H1 (cell line): ENCODE results near the gene DAND5. TPM values are rescaled to one million over a fixed set of nuclear protein-coding genes. Genes with fewer than 3 reads are reported as not detected.

Experiments
- CTCF ChIA-PET: fragments of 300-600 bp; sonication (Branson Sonifier 250); formaldehyde crosslinking; loops from one replicate; lab custom pipeline; 2021; ENCODE audit not compliant: partially characterized antibody; lab: Charles Lee
- POLR2A ChIA-PET: fragments of 300-600 bp; sonication (Branson Sonifier 250); formaldehyde crosslinking; loops from one replicate; lab custom pipeline; 2021; ENCODE audit warnings: inconsistent platforms; ENCODE audit not compliant: partially characterized antibody; lab: Charles Lee
- DNase-seq, 2 experiments: peaks; one replicate each; pipeline versions ENCODE4 v3.0.0 to v3.0.0-alpha.2; 2010 to 2022; ENCODE audit warnings: low spot score in 2 of 2, low read depth in 1 of 2, mixed read lengths in 1 of 2
- FAIRE-seq: peaks from 2 replicates; lab custom pipeline; 2011; peaks lifted over from hg19 to GRCh38; lab: Jason Lieb, UNC
- H2AFZ ChIP-seq: 2 replicates; pipeline ENCODE4 v1.8.1; 2012; ENCODE audit warnings: low read length, inconsistent platforms
- H2AK5ac ChIP-seq: 2 replicates; pipeline ENCODE4 v1.6.1; 2013; ENCODE audit warnings: low read depth, low read length
- H2BK120ac ChIP-seq: replicated peaks from 2 replicates; pipeline ENCODE3; 2013; ENCODE audit warnings: low read depth, low read length, inconsistent platforms
- H2BK12ac ChIP-seq: 2 replicates; pipeline ENCODE4 v1.6.1; 2013; ENCODE audit warnings: low read depth, low read length
- H2BK15ac ChIP-seq: 2 replicates; pipeline ENCODE4 v1.6.1; 2013; ENCODE audit warnings: low read length
- H2BK20ac ChIP-seq: 2 replicates; pipeline ENCODE4 v1.6.1; 2013; ENCODE audit warnings: low read length
- H2BK5ac ChIP-seq: 2 replicates; pipeline ENCODE4 v1.6.1; 2013; ENCODE audit warnings: low read depth, low read length
- H3K14ac ChIP-seq: 2 replicates; pipeline ENCODE4 v1.6.1; 2013; ENCODE audit warnings: inconsistent platforms; ENCODE audit not compliant: insufficient read length
- H3K18ac ChIP-seq: 2 replicates; pipeline ENCODE4 v1.6.1; 2013; ENCODE audit warnings: low read length; ENCODE audit errors: extremely low read depth
- H3K23ac ChIP-seq: 2 replicates; pipeline ENCODE4 v1.6.1; 2013; ENCODE audit warnings: inconsistent platforms; ENCODE audit not compliant: insufficient read length
- H3K23me2 ChIP-seq: 2 replicates; pipeline ENCODE4 v1.6.1; 2013; ENCODE audit warnings: low read depth, low read length
- H3K27ac ChIP-seq: 2 replicates; pipeline ENCODE4 v1.6.1; 2011; ENCODE audit warnings: low read depth, low read length, inconsistent platforms
- H3K27me3 ChIP-seq, 4 experiments: replicated peaks in 1 of 4; 1 replicate in 1 of 4; 2 replicates in 3 of 4; pipeline versions ENCODE4 v1.6.1 to v1.8.1; 2011 to 2013; ENCODE audit warnings: low read length in 3 of 4, mild to moderate bottlenecking in 3 of 4, inconsistent platforms in 2 of 4, mixed read lengths in 2 of 4, moderate library complexity in 1 of 4; ENCODE audit not compliant: control insufficient read depth in 3 of 4, insufficient read depth in 3 of 4; ENCODE audit errors: extremely low read depth in 1 of 4
- H3K36me3 ChIP-seq, 4 experiments: 2 replicates each; pipeline versions ENCODE4 v1.6.1 to v1.8.1; 2011 to 2013; ENCODE audit warnings: mild to moderate bottlenecking in 4 of 4, low read length in 3 of 4, moderate library complexity in 2 of 4, control low read depth in 1 of 4, inconsistent platforms in 1 of 4; ENCODE audit not compliant: insufficient read depth in 4 of 4, control insufficient read depth in 2 of 4
- H3K4ac ChIP-seq: replicated peaks from 2 replicates; pipeline ENCODE3; 2013; ENCODE audit warnings: low read length, low read depth, mixed read lengths, inconsistent platforms; ENCODE audit not compliant: insufficient read length
- H3K4me1 ChIP-seq, 4 experiments: replicated peaks in 1 of 4; 1 replicate in 1 of 4; 2 replicates in 3 of 4; pipeline versions ENCODE4 v1.6.1 to v1.8.1; 2011 to 2013; ENCODE audit warnings: low read length in 3 of 4, inconsistent platforms in 2 of 4, mixed read lengths in 1 of 4; ENCODE audit not compliant: insufficient read depth in 4 of 4, control insufficient read depth in 3 of 4
- H3K4me2 ChIP-seq, 2 experiments: 2 replicates each; pipeline versions ENCODE4 v1.6.1 to v1.8.1; 2011 to 2013; ENCODE audit warnings: low read depth in 2 of 2, low read length in 2 of 2, control low read depth in 1 of 2, inconsistent platforms in 1 of 2, mild to moderate bottlenecking in 1 of 2; ENCODE audit not compliant: insufficient read depth in 1 of 2
- H3K4me3 ChIP-seq, 4 experiments: fragments of 200-600, 300-600 bp in 1 of 4; sonication (generic), shearing (Covaris generic), sonication (Bioruptor Twin) in 1 of 4; 2 replicates each; pipeline versions ENCODE4 v1.5.1 to v1.8.1; 2011 to 2016; ENCODE audit warnings: low read length in 4 of 4, low read depth in 3 of 4, control low read depth in 2 of 4, inconsistent platforms in 2 of 4, mild to moderate bottlenecking in 2 of 4, mixed read lengths in 1 of 4, moderate library complexity in 1 of 4; ENCODE audit not compliant: insufficient read depth in 2 of 4; ENCODE audit errors: extremely low read depth in 1 of 4
- H3K56ac ChIP-seq: replicated peaks from 2 replicates; pipeline ENCODE3; 2013; ENCODE audit warnings: low read depth, mild to moderate bottlenecking, mixed read lengths, low read length, inconsistent platforms; ENCODE audit not compliant: insufficient read length
- H3K79me1 ChIP-seq: 2 replicates; pipeline ENCODE4 v1.6.1; 2013; ENCODE audit warnings: low read depth, low read length, control low read depth
- H3K79me2 ChIP-seq, 2 experiments: 2 replicates each; pipeline versions ENCODE4 v1.6.1 to v1.8.1; 2012 to 2013; ENCODE audit warnings: low read length in 2 of 2, mild to moderate bottlenecking in 2 of 2, inconsistent platforms in 1 of 2; ENCODE audit not compliant: insufficient read depth in 2 of 2, control insufficient read depth in 1 of 2
- H3K9ac ChIP-seq, 4 experiments: replicated peaks in 1 of 4; 1 replicate in 1 of 4; 2 replicates in 3 of 4; pipeline versions ENCODE4 v1.6.1 to v1.8.1; 2011 to 2013; ENCODE audit warnings: low read depth in 3 of 4, low read length in 3 of 4, control low read depth in 2 of 4, mild to moderate bottlenecking in 2 of 4, moderate library complexity in 2 of 4, inconsistent platforms in 1 of 4; ENCODE audit errors: extremely low read depth in 1 of 4
- H3K9me3 ChIP-seq, 2 experiments: 2 replicates each; pipeline versions ENCODE4 v1.6.1 to v1.8.1; 2012 to 2013; ENCODE audit warnings: mild to moderate bottlenecking in 2 of 2, moderate library complexity in 2 of 2, control low read depth in 1 of 2, inconsistent platforms in 1 of 2, low read depth in 1 of 2, low read length in 1 of 2, mixed read lengths in 1 of 2; ENCODE audit not compliant: insufficient read depth in 2 of 2
- H4K20me1 ChIP-seq, 2 experiments: replicated peaks in 1 of 2; 2 replicates each; pipeline versions ENCODE3 to v1.8.1; 2011 to 2013; ENCODE audit warnings: inconsistent platforms in 2 of 2, low read length in 2 of 2, mild to moderate bottlenecking in 1 of 2; ENCODE audit not compliant: insufficient read depth in 2 of 2, control insufficient read depth in 1 of 2
- H4K5ac ChIP-seq: 2 replicates; pipeline ENCODE4 v1.6.1; 2013; ENCODE audit warnings: low read length, low read depth, mixed read lengths, inconsistent platforms; ENCODE audit not compliant: insufficient read length
- H4K8ac ChIP-seq: 2 replicates; pipeline ENCODE4 v1.8.0; 2013; ENCODE audit warnings: mild to moderate bottlenecking, moderate library complexity, low read length, inconsistent platforms; ENCODE audit not compliant: insufficient read depth; ENCODE audit errors: extremely low read depth
- H4K91ac ChIP-seq: replicated peaks from 2 replicates; pipeline ENCODE3; 2013; ENCODE audit warnings: low read length, mixed read lengths, inconsistent platforms; ENCODE audit not compliant: insufficient read length
- CHD1 ChIP-seq: IDR thresholded peaks from 2 replicates; pipeline ENCODE4 v1.6.1; 2012; ENCODE audit warnings: low read depth, low read length, improper control_type of control experiment
- POLR2A ChIP-seq, 2 experiments: IDR thresholded peaks; 1 replicate in 1 of 2; 2 replicates in 1 of 2; pipeline ENCODE4 v1.6.1; 2011; ENCODE audit warnings: low read depth in 2 of 2, low read length in 2 of 2, mild to moderate bottlenecking in 2 of 2; ENCODE audit errors: control extremely low read depth in 1 of 2
- POLR2AphosphoS5 ChIP-seq: IDR thresholded peaks from 2 replicates; pipeline ENCODE4 v1.6.1; 2011; ENCODE audit warnings: low read depth, low read length
- WGBS, 2 experiments: shearing (Covaris generic) in 1 of 2; methylation state at CpG; one replicate each; pipeline versions ENCODE4 v1.1.6 to v1.1.7; 2013 to 2015; ENCODE audit warnings: low lambda C conversion rate in 2 of 2, mixed read lengths in 2 of 2, inconsistent platforms in 1 of 2, low coverage in 1 of 2, missing lambda C conversion rate in 1 of 2; ENCODE audit not compliant: insufficient replicate concordance in 2 of 2, insufficient coverage in 1 of 2, insufficient read length in 1 of 2; ENCODE audit errors: extremely low coverage in 1 of 2, missing lambda C conversion rate in 1 of 2; 5-methylcytosine and 5-hydroxymethylcytosine counted together
- polyA plus RNA-seq, 7 experiments: library from polyadenylated mRNA; depleted of rRNA in 3 of 7; stranded (reverse) in 5 of 7; unstranded in 2 of 7; fragments of >200 nt in 5 of 7; fragments of 200-250 nt in 2 of 7; gene quantifications; 1 replicate in 5 of 7; 2 replicates in 1 of 7; 4 replicates in 1 of 7; pipeline versions ENCODE4 v1.2.1 to v1.2.3, GENCODE V29; 2011 to 2013; ENCODE audit warnings: missing spikeins in 2 of 7, mixed read lengths in 2 of 7
- total RNA-seq: library from RNA; stranded (reverse); fragmentation: NEBNext Ultra II Directional; extraction: Animal tissue kit (Norgen Biotek cat#: 25700); gene quantifications from 2 replicates; pipeline ENCODE4 v1.2.1, GENCODE V29; 2021

The DAND5 gene
- total and polyA plus RNA-seq, 2 of the 8 experiments (the other 6 are each of a cell fraction or from before 2014, with no cell fraction given) = 0.14 to 0.17 TPM

GRCh38 chr19:12952488-12953137 lies 16.8 kb upstream of the DAND5 start:
- DNase-seq (no peak), FAIRE-seq (no peak)
- ChIA-PET CTCF (interaction anchor here (1.6 to 6.7 kb wide), 2 partner anchors 10 to 14 kb away, joined by 3 to 62 read pairs; no protein-coding TSS in a partner anchor), POLR2A (interaction anchor here (0.6 to 8.1 kb wide), 23 partner anchors 6 to 212 kb away, joined by 3 to 71 read pairs (median 4); partner anchors contain the start of genes CALR, DNASE2, FARSA and GCDH)
- peaks cover 19 to 59% (median 32%) of the 10 kb centered on the region in 4 experiments for H3K36me3 ChIP-seq
- peaks cover 0 to 9% of the 10 kb centered on the region in 2 experiments for H4K20me1 ChIP-seq
- no peak overlapping the region for H3K14ac ChIP-seq
- peaks cover 6% of the 10 kb centered on the region for H3K79me1 ChIP-seq
- no peak overlapping the region for H2BK120ac ChIP-seq
- no peak overlapping the region for H3K56ac ChIP-seq
- no peak overlapping the region; the same call in 1 of the 2 replicates for H4K8ac ChIP-seq
- no peak overlapping the region for H3K23ac ChIP-seq
- H3K23me2 ChIP-seq = peaks cover 6% of the 10 kb centered on the region
- H3K9me3 ChIP-seq = no peaks in the 10 kb centered on the region
- no peak overlapping the region for H3K4me3 ChIP-seq
- no peak overlapping the region for H3K4me2 ChIP-seq
- no peak overlapping the region for H4K91ac ChIP-seq
- no peak overlapping the region for H3K27ac ChIP-seq
- no peak overlapping the region; the same call in 1 of the 2 replicates for H3K18ac ChIP-seq
- H2BK5ac ChIP-seq = no peak overlapping the region
- H3K4ac ChIP-seq = no peak overlapping the region
- H3K9ac ChIP-seq = no peak overlapping the region
- H2AK5ac ChIP-seq = no peak overlapping the region
- peaks cover 4 to 31% of the 10 kb centered on the region in 2 experiments; a peak in 3 of 4 replicates for H3K79me2 ChIP-seq
- H4K5ac ChIP-seq = no peak overlapping the region
- H2BK15ac ChIP-seq = no peak overlapping the region
- no peak overlapping the region for H2BK12ac ChIP-seq
- WGBS, 2 experiments = 92% methylated on average over 12 of the region's 12 CpGs; no CpG with 5 or more reads in 1 of the 2 experiments
- H2AFZ ChIP-seq = no peak overlapping the region
- H2BK20ac ChIP-seq = no peak overlapping the region
- H3K4me1 ChIP-seq = peaks cover 0 to 4% (median 2%) of the 10 kb centered on the region in 4 experiments; a peak in 3 of 7 replicates
- no peaks in the 10 kb centered on the region for H3K27me3 ChIP-seq
- TF ChIP-seq POLR2A (IDR thresholded peaks at IDR 0.05; ENCODE audit: control extremely low read depth in 1 of 2, low read depth in 2 of 2, low read length in 2 of 2) = peak in 1 of 2 experiments; percentile 33; a peak in 1 of 3 replicates
- TF ChIP-seq POLR2AphosphoS5 = 0 out of 2 replicates have a peak, but pooled peaks have one; percentile 14
- TF ChIP-seq CHD1 = no peak
